ENCODE data around the gene LIPC. TPM values are rescaled to one million over a fixed set of nuclear protein-coding genes. Genes with fewer than 3 reads are reported as not detected.

Gene LIPC
- total RNA-seq, 3 donors from 2014 or later (not counting 1 experiment from before 2014, with no cell fraction given) = 5.3 to 7.1 (median 5.3) TPM

DNA sequence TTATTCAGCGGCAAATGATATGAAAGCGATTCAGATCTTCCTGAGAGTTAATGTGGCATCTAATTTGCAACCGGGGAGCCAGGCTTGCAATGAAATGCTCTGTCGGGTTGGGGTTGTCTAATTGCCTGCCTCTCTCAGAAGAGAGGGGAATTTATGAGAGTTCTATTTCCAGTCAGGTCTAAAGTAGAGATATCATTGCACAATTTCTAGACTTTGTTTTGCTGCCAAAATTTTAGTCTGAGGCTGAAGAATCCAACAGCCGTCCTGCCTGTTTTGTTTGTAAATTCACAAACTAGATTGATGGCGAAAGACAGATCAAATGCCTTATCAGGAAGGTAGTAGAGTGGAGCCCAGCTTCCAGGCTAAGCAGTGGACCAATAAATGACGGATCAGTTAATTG is 610 bp downstream of the LIPC start:
- H3K4me1 Mint-ChIP-seq = no peaks in the 10 kb centered on the region
- H3K27me3 Mint-ChIP-seq (ENCODE audit: low read depth in 2 of 2) = no peaks in the 10 kb centered on the region
- no peaks in the 10 kb centered on the region for H3K27me3 ChIP-seq (ENCODE audit: control insufficient read depth, insufficient read depth, low read length)
- no peak overlapping the region for H3K27ac ChIP-seq (ENCODE audit: low read length)
- no peak overlapping the region for H3K4me3 Mint-ChIP-seq
- no peaks in the 10 kb centered on the region for H3K4me1 ChIP-seq (ENCODE audit: control insufficient read depth, insufficient read depth, low read length)
- no peak overlapping the region for H3K4me3 ChIP-seq (ENCODE audit: low read length)
- 93% methylated on average over 7 of the region's 7 CpGs for WGBS (ENCODE audit: insufficient coverage)
- ATAC-seq = no peak
- no peaks in the 10 kb centered on the region for H3K9me3 ChIP-seq (ENCODE audit: control insufficient read depth, insufficient read depth, low read length)
- H3K27ac Mint-ChIP-seq = no peak overlapping the region
- intact Hi-C loops (cut with micrococcal nuclease) = no loop called here
- H3K36me3 Mint-ChIP-seq = no peaks in the 10 kb centered on the region
- DNase-seq = no peak
- no peaks in the 10 kb centered on the region for H3K36me3 ChIP-seq (ENCODE audit: control insufficient read depth, insufficient read depth, low read length)
- TF ChIP-seq, protein P1, sequence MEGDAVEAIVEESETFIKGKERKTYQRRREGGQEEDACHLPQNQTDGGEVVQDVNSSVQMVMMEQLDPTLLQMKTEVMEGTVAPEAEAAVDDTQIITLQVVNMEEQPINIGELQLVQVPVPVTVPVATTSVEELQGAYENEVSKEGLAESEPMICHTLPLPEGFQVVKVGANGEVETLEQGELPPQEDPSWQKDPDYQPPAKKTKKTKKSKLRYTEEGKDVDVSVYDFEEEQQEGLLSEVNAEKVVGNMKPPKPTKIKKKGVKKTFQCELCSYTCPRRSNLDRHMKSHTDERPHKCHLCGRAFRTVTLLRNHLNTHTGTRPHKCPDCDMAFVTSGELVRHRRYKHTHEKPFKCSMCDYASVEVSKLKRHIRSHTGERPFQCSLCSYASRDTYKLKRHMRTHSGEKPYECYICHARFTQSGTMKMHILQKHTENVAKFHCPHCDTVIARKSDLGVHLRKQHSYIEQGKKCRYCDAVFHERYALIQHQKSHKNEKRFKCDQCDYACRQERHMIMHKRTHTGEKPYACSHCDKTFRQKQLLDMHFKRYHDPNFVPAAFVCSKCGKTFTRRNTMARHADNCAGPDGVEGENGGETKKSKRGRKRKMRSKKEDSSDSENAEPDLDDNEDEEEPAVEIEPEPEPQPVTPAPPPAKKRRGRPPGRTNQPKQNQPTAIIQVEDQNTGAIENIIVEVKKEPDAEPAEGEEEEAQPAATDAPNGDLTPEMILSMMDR (IDR thresholded peaks at IDR 0.05) = no peak
- H3K9me3 Mint-ChIP-seq = no peaks in the 10 kb centered on the region

DNA sequence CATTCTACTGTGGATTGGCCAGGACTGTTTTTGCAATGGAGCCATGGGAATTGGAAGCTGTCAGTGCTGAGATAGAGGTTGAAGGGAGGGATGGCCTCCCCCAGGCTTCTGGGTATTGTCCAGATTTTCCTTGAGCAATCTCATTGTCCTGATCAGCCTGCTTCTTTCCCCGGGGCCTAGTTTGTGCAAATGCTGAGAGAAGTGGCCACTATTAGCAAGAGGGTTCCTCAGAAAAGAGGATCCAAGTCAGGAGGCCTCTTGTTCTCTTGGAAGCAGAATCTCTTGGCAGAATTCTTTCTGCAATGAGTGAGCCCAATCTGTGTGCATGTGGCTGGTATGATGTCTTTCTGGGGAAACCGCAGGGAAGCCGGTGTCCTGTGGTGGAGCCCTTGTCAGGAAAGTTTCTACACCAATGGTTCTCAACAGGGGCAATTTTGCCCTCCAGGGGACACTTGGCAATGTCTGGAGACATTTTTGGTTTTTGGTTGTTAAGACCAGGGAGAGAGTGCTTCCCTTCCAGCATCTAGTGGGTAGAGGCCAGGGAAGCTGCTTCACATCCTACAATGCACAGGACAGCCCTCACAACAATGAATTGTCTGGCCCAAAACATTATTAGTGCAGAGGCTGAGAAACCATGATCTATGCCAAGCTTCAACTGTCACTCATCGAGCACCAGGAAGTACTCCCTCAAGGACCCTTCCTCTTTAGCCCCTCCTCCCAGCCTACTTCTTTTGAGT is 2.0 kb downstream of the LIPC start:
- Mint-ChIP-seq H3K27me3 (ENCODE audit: low read depth in 2 of 2) (no peaks in the 10 kb centered on the region), H3K36me3 (no peaks in the 10 kb centered on the region), H3K4me1 (peaks cover 1 to 2% of the 10 kb centered on the region in 2 donors), H3K9me3 (no peaks in the 10 kb centered on the region), H3K27ac (no peak overlapping the region), H3K4me3 (no peak overlapping the region)
- no peaks in the 10 kb centered on the region for H3K36me3 ChIP-seq (ENCODE audit: control insufficient read depth, insufficient read depth, low read length)
- H3K4me3 ChIP-seq (ENCODE audit: low read length) = no peak overlapping the region
- TF ChIP-seq, protein P1 (IDR thresholded peaks at IDR 0.05) = no peak
- no peak overlapping the region for H3K27ac ChIP-seq (ENCODE audit: low read length)
- whole genome bisulfite sequencing (ENCODE audit: insufficient coverage) = 97% methylated on average over 3 of the region's 4 CpGs
- H3K4me1 ChIP-seq (ENCODE audit: control insufficient read depth, insufficient read depth, low read length) = peaks cover 3% of the 10 kb centered on the region
- DNase-seq (no peak), ATAC-seq (no peak)
- H3K9me3 ChIP-seq (ENCODE audit: control insufficient read depth, insufficient read depth, low read length) = no peaks in the 10 kb centered on the region
- intact Hi-C loops (cut with micrococcal nuclease) = no loop called here
- no peaks in the 10 kb centered on the region for H3K27me3 ChIP-seq (ENCODE audit: control insufficient read depth, insufficient read depth, low read length)

DNA sequence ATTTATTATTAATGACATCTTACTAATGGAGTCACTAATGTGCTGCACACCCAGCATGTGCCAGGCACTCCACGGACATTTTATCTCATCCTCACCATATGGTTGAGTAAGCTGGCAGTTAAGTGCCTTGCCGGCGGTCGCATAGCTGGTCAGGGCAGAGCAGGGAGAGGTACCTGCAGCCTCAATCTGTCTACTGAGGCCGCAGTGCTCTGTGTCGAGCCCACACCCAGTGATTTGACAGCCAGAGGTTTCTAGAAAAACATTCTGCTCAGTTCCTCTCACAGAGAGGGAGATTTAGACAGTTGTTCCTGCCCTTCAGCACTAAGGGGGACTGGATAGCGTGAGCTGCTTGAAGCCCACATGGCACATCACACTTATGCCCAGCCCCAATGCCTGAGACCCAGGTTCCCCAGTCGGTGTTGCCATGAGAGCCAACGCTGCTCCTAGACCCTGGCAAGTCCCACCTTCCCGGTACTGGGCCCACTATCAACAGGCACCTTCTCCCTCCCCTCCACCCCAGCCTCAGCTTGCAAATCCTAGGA is 2.6 kb downstream of the LIPC start:
- Mint-ChIP-seq H3K4me3 (no peak overlapping the region), H3K4me1 (peaks cover 4 to 5% of the 10 kb centered on the region in 2 donors), H3K36me3 (no peaks in the 10 kb centered on the region), H3K9me3 (no peaks in the 10 kb centered on the region), H3K27me3 (ENCODE audit: low read depth in 2 of 2) (no peaks in the 10 kb centered on the region), H3K27ac (no peak overlapping the region)
- Histone ChIP-seq H3K4me3 (ENCODE audit: low read length) (no peak overlapping the region), H3K27ac (ENCODE audit: low read length) (no peak overlapping the region), H3K36me3 (ENCODE audit: control insufficient read depth, insufficient read depth, low read length) (no peaks in the 10 kb centered on the region), H3K4me1 (ENCODE audit: control insufficient read depth, insufficient read depth, low read length) (peaks cover 5% of the 10 kb centered on the region), H3K27me3 (ENCODE audit: control insufficient read depth, insufficient read depth, low read length) (no peaks in the 10 kb centered on the region), H3K9me3 (ENCODE audit: control insufficient read depth, insufficient read depth, low read length) (no peaks in the 10 kb centered on the region)
- DNase-seq (no peak), ATAC-seq (no peak)
- intact Hi-C loops (cut with micrococcal nuclease) = no loop called here
- 87% methylated on average over 10 of the region's 10 CpGs for WGBS (ENCODE audit: insufficient coverage)
- TF ChIP-seq, protein P1 (IDR thresholded peaks at IDR 0.05) = no peak
